Measurements from ENCODE around the gene RBMS2.

Gene RBMS2

DNA sequence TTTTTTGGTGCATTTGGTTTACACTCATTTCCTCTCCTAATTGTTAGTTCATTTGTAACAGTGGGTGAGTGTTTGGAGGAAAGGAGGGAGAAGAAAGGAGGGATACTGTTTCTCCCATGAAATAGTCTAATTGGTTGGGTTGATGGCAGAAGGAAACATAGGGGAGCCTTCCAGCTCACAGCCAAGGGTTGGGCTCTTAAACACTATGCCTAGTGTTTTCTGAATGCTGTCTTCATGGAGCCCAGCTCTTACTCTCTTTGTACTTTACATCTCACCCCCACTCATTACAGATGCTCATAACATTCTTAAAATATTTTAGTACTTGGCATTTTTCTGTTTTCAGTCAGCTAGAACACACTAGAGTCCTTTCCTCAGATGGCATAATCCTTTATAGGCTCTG lies 70.3 kb downstream of the RBMS2 start:
- TF ChIP-seq TCF12 (IDR thresholded peaks at IDR 0.05; ENCODE audit: low read depth) (no peak), CEBPB (IDR thresholded peaks at IDR 0.05) (no peak), RAD21 (IDR thresholded peaks at IDR 0.05; ENCODE audit: low read depth) (no peak), TEAD4 (IDR thresholded peaks at IDR 0.05) (no peak), EGR1 (IDR thresholded peaks at IDR 0.05) (no peak)

DNA sequence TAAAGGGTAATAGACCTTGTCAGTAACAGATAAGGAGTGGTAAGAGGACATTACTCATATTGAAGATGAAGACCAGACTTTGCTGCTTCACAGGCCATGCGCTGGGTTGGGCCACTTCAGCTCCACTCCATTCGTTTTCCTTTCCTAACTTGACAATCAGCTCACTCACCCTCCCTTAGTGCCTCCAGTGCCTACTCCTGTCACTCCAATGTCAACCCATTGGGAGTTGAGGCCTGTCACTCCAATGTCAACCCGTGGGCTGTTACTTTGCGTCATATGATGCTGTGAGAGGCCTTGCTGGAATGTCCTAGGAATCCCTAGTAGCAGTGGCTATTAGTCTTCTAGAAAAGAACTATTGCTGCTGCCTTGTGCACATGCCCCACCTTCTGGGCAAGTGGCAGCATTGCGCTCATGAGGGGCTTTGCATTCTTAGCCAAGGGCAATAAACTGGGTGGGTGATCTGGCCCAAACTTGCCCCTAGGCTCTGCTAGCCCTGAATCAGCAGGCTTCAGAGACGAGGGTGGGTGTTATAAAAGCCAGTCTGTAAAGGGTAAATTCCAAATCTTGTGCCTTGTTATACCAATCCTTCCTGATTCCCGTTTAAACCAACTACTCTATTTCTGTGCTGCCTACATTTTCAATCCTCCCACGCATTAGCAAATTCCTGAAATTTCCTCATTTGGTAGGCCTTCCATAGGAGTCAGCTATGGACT lies 72.4 kb downstream of the RBMS2 start:
- TF ChIP-seq TCF12 (IDR thresholded peaks at IDR 0.05; ENCODE audit: low read depth) (no peak), TEAD4 (IDR thresholded peaks at IDR 0.05) (peak; percentile 77), YY1 (IDR thresholded peaks at IDR 0.05; ENCODE audit: low read depth) (no peak), RAD21 (IDR thresholded peaks at IDR 0.05; ENCODE audit: low read depth) (peak; percentile 90)
- TF ChIP-seq, protein P1, sequence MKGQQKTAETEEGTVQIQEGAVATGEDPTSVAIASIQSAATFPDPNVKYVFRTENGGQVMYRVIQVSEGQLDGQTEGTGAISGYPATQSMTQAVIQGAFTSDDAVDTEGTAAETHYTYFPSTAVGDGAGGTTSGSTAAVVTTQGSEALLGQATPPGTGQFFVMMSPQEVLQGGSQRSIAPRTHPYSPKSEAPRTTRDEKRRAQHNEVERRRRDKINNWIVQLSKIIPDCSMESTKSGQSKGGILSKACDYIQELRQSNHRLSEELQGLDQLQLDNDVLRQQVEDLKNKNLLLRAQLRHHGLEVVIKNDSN (IDR thresholded peaks at IDR 0.05) = peak; percentile 35; the same call in 1 of the 2 replicates

DNA sequence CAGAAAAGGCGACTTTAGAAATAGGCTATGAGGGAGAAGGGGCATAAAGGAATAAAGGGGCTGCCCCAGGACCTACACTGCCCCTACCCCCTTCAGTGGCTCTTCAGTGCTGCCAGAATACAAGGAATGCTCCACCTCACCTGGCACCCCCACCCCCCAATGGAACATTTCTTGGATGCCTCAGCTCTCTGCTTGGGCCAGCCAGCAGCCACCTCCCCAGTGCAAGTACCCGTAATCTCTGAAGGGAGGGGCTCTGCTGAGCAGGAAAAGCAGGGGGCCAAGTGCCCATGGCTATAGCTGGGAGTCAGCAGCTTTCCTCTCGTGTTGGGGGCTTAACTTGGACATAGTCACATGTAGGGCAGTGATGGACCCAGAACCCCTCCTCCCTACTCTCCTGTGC lies 75.2 kb downstream of the RBMS2 start:
- TF ChIP-seq, protein P2, sequence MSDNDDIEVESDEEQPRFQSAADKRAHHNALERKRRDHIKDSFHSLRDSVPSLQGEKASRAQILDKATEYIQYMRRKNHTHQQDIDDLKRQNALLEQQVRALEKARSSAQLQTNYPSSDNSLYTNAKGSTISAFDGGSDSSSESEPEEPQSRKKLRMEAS (IDR thresholded peaks at IDR 0.05) = no peak
- TF ChIP-seq, protein P1 (IDR thresholded peaks at IDR 0.05) = no peak
- TF ChIP-seq NFIC (IDR thresholded peaks at IDR 0.05) (no peak), TEAD4 (IDR thresholded peaks at IDR 0.05) (no peak), TCF12 (IDR thresholded peaks at IDR 0.05; ENCODE audit: low read depth) (no peak), CEBPB (IDR thresholded peaks at IDR 0.05) (no peak), ZBTB7A (IDR thresholded peaks at IDR 0.05; ENCODE audit: low read depth) (peak; percentile 46; the same call in 1 of the 2 replicates)
- TF ChIP-seq, protein P3, sequence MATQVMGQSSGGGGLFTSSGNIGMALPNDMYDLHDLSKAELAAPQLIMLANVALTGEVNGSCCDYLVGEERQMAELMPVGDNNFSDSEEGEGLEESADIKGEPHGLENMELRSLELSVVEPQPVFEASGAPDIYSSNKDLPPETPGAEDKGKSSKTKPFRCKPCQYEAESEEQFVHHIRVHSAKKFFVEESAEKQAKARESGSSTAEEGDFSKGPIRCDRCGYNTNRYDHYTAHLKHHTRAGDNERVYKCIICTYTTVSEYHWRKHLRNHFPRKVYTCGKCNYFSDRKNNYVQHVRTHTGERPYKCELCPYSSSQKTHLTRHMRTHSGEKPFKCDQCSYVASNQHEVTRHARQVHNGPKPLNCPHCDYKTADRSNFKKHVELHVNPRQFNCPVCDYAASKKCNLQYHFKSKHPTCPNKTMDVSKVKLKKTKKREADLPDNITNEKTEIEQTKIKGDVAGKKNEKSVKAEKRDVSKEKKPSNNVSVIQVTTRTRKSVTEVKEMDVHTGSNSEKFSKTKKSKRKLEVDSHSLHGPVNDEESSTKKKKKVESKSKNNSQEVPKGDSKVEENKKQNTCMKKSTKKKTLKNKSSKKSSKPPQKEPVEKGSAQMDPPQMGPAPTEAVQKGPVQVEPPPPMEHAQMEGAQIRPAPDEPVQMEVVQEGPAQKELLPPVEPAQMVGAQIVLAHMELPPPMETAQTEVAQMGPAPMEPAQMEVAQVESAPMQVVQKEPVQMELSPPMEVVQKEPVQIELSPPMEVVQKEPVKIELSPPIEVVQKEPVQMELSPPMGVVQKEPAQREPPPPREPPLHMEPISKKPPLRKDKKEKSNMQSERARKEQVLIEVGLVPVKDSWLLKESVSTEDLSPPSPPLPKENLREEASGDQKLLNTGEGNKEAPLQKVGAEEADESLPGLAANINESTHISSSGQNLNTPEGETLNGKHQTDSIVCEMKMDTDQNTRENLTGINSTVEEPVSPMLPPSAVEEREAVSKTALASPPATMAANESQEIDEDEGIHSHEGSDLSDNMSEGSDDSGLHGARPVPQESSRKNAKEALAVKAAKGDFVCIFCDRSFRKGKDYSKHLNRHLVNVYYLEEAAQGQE (IDR thresholded peaks at IDR 0.05; ENCODE audit: low read depth) = no peak

DNA sequence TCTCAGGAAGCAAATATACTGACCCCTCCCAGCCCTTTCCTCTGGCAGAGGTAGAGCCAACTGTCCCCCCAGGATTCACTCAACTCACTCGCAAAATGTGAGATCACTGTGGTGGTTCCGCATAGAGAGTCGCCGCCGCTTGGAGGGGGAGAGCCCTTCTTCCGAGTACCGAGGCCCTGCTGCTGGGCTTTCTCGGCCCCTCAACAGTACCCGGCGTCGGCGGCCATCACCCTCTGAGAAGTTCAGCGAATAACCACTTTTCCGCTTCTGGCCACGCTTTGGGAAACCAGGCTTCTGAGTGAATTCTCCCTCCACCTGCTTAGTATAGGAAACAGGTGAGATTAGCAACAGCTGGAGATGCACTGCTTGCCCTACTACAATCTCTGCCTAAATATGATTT lies 77.4 kb downstream of the RBMS2 start:
- TF ChIP-seq FOXM1 (IDR thresholded peaks at IDR 0.05; ENCODE audit: borderline replicate concordance, low read depth) = no peak
- no peak for TF ChIP-seq EGR1 (IDR thresholded peaks at IDR 0.05)

DNA sequence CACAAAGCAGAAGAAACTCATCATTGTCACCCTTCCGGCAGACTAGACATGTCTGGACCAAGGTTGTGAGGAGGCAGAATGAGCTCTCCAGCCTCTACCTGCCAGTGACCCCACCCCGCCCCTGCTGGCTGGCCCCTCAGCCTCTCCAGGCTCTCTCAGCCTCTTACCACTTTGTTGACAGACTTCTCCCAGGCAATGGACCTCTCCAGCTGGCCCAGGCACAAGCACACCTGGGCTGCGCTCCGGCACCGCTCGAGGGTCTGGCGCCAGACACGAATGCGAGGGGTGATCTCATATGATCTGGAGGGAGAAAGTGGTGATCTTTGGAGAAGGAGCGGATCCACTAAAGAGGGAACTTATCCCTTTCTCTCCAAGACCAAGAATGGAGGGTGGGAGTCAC lies 78.2 kb downstream of the RBMS2 start:
- TF ChIP-seq, protein P3 (IDR thresholded peaks at IDR 0.05; ENCODE audit: low read depth) = no peak
- TF ChIP-seq CEBPB (IDR thresholded peaks at IDR 0.05) (no peak), TAF1 (IDR thresholded peaks at IDR 0.05; ENCODE audit: low read depth) (no peak), YY1 (IDR thresholded peaks at IDR 0.05; ENCODE audit: low read depth) (no peak), FOXM1 (IDR thresholded peaks at IDR 0.05; ENCODE audit: borderline replicate concordance, low read depth) (no peak)
- TF ChIP-seq, protein P1 (IDR thresholded peaks at IDR 0.05) = no peak

DNA sequence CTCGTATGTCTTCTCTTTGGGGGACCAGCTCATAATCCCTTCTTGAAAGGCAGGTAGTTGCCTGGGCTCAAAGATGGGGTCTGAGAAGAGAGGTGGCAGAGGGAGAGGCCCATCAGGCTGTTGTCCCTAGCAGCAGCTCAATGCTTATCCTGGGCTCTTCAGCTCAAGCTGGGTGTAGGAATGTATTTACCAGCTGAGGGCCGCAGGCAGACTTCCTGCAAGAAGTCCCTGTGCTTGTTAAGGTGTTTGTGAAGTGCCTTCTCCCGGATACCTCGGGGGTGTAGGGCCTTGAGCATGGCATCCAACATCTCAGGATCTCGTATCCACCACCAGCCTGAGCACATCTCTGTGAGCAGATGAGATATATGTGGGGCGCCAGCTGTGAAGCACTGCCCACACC lies 79.1 kb downstream of the RBMS2 start:
- TF ChIP-seq TCF12 (IDR thresholded peaks at IDR 0.05; ENCODE audit: low read depth) (no peak), TEAD4 (IDR thresholded peaks at IDR 0.05) (no peak), YY1 (IDR thresholded peaks at IDR 0.05; ENCODE audit: low read depth) (no peak), FOXM1 (IDR thresholded peaks at IDR 0.05; ENCODE audit: borderline replicate concordance, low read depth) (no peak), EGR1 (IDR thresholded peaks at IDR 0.05) (no peak), RAD21 (IDR thresholded peaks at IDR 0.05; ENCODE audit: low read depth) (no peak), NFIC (IDR thresholded peaks at IDR 0.05) (no peak), EP300 (IDR thresholded peaks at IDR 0.05; ENCODE audit: borderline replicate concordance) (no peak), CREB1 (IDR thresholded peaks at IDR 0.05; ENCODE audit: low read depth) (no peak), TAF1 (IDR thresholded peaks at IDR 0.05; ENCODE audit: low read depth) (no peak)
- TF ChIP-seq, protein P3 (IDR thresholded peaks at IDR 0.05; ENCODE audit: low read depth) = no peak
- TF ChIP-seq, protein P1 (IDR thresholded peaks at IDR 0.05) = no peak

Measured in Ishikawa (cell line).